Keratinocyte (primary cell): ENCODE data around the gene SEMA7A. TPM values are rescaled to one million over a fixed set of nuclear protein-coding genes. Genes with fewer than 3 reads are reported as not detected.
A peak's percentile ranks its signal among the peaks of the same experiment; 100 is the strongest.

Source experiments
- DNase-seq: peaks from one replicate; pipeline ENCODE4 v3.0.0-alpha.2; 2011; ENCODE audit warnings: low read depth, missing footprints, low spot score
- FAIRE-seq: peaks from 2 replicates; lab custom pipeline; 2011; peaks lifted over from hg19 to GRCh38; lab: Jason Lieb, UNC
- H2AFZ ChIP-seq: 2 replicates; pipeline ENCODE4 v1.6.0; 2012; ENCODE audit warnings: low read length, control low read depth, inconsistent platforms; ENCODE audit not compliant: control insufficient read depth
- H3K27ac ChIP-seq: 2 replicates; pipeline ENCODE4 v1.5.1; 2011; ENCODE audit warnings: low read length; ENCODE audit not compliant: control insufficient read depth, insufficient read depth
- H3K27me3 ChIP-seq: 3 replicates; pipeline ENCODE4 v1.6.0; 2011; ENCODE audit warnings: low read length; ENCODE audit not compliant: control insufficient read depth, insufficient read depth; ENCODE audit errors: extremely low read depth
- H3K36me3 ChIP-seq, 2 experiments: 2 replicates in 1 of 2; 3 replicates in 1 of 2; pipeline ENCODE4 v1.5.1; 2011; ENCODE audit warnings: low read length in 2 of 2, mild to moderate bottlenecking in 1 of 2; ENCODE audit not compliant: control insufficient read depth in 2 of 2, insufficient read depth in 2 of 2; ENCODE audit errors: extremely low read depth in 1 of 2
- H3K4me1 ChIP-seq: 3 replicates; pipeline ENCODE4 v1.5.1; 2011; ENCODE audit warnings: low read length; ENCODE audit not compliant: control insufficient read depth, insufficient read depth; ENCODE audit errors: extremely low read depth
- H3K4me2 ChIP-seq: 3 replicates; pipeline ENCODE4 v1.6.0; 2011; ENCODE audit warnings: low read depth, low read length; ENCODE audit not compliant: control insufficient read depth, insufficient read depth; ENCODE audit errors: extremely low read depth
- H3K4me3 ChIP-seq, 3 experiments: fragments of 200-600 bp in 1 of 3; sonication (generic) in 1 of 3; 2 replicates in 2 of 3; 3 replicates in 1 of 3; pipeline ENCODE4 v1.5.1; 2011 to 2016; ENCODE audit warnings: low read length in 3 of 3, mild to moderate bottlenecking in 3 of 3, control low read depth in 2 of 3, inconsistent platforms in 1 of 3, low read depth in 1 of 3, mixed read lengths in 1 of 3, mixed run types in 1 of 3, moderate library complexity in 1 of 3; ENCODE audit not compliant: control insufficient read depth in 2 of 3, insufficient read depth in 2 of 3; ENCODE audit errors: extremely low read depth in 1 of 3
- H3K79me2 ChIP-seq: 2 replicates; pipeline ENCODE4 v1.6.0; 2012; ENCODE audit warnings: low read length; ENCODE audit not compliant: control insufficient read depth, insufficient read depth
- H3K9ac ChIP-seq: 3 replicates; pipeline ENCODE4 v1.6.0; 2011; ENCODE audit warnings: low read length; ENCODE audit not compliant: control insufficient read depth, insufficient read depth; ENCODE audit errors: extremely low read depth
- H3K9me1 ChIP-seq: 3 replicates; pipeline ENCODE4 v1.6.0; 2011; ENCODE audit warnings: low read length; ENCODE audit not compliant: control insufficient read depth, insufficient read depth; ENCODE audit errors: extremely low read depth
- H3K9me3 ChIP-seq: 2 replicates; pipeline ENCODE4 v1.5.1; 2012; ENCODE audit warnings: low read depth, low read length; ENCODE audit not compliant: control insufficient read depth
- H4K20me1 ChIP-seq: 3 replicates; pipeline ENCODE4 v1.6.0; 2011; ENCODE audit warnings: low read length; ENCODE audit not compliant: control insufficient read depth, insufficient read depth; ENCODE audit errors: extremely low read depth
- CTCF ChIP-seq, 3 experiments: IDR thresholded peaks in 1 of 3; conservative IDR thresholded peaks in 1 of 3; optimal IDR thresholded peaks in 1 of 3; 2 replicates in 2 of 3; 3 replicates in 1 of 3; pipeline versions ENCODE3 to v1.5.1; 2011; ENCODE audit warnings: low read length in 3 of 3, mild to moderate bottlenecking in 3 of 3, moderate library complexity in 2 of 3, control low read depth in 1 of 3, inconsistent platforms in 1 of 3; ENCODE audit not compliant: insufficient read depth in 2 of 3; ENCODE audit errors: extremely low read depth in 1 of 3
- EZH2 ChIP-seq: IDR thresholded peaks from one replicate; pipeline ENCODE4 v1.6.1; 2012; ENCODE audit warnings: inconsistent platforms, mild to moderate bottlenecking, low read length, moderate library complexity
- dilution Hi-C: fragments of 300-500 bp; cut with MboI; formaldehyde crosslinking; loops from one replicate; pipeline ENCODE4 v1.7.0; 2020; ENCODE audit warnings: low sequenced_read_pairs; ENCODE audit not compliant: extremely low pct_ligation_motif_present
- polyA plus RNA-seq, 5 experiments: library from polyadenylated mRNA; depleted of rRNA in 3 of 5; stranded (reverse) in 3 of 5; stranded (forward) in 1 of 5; unstranded in 1 of 5; fragments of >200 nt; gene quantifications; 1 replicate in 1 of 5; 2 replicates in 3 of 5; 3 replicates in 1 of 5; pipeline versions ENCODE4 v1.2.1 to v1.2.3, GENCODE V29; 2011 to 2012; ENCODE audit warnings: missing spikeins in 2 of 5, low read depth in 1 of 5, low replicate concordance in 1 of 5

Gene SEMA7A
- polyA plus RNA-seq, 1 donor (not counting 4 experiments of a cell fraction or from before 2014, with no cell fraction given): 8.0 TPM

GRCh38 chr15:74463634-74464033 is 29.9 kb upstream of the SEMA7A start:
- no peak for TF ChIP-seq CTCF (optimal IDR thresholded peaks at IDR 0.05 in 1 of 3, IDR thresholded peaks at IDR 0.05 in 1 of 3, conservative IDR thresholded peaks at IDR 0.05 in 1 of 3; ENCODE audit: extremely low read depth in 1 of 3, insufficient read depth in 2 of 3, low read length in 3 of 3)
- no peak for TF ChIP-seq EZH2
- Histone ChIP-seq H3K4me1 (peaks cover 11% of the 10 kb centered on the region), H3K9ac (no peak overlapping the region), H3K36me3 (no peaks in the 10 kb centered on the region), H3K4me2 (no peak overlapping the region), H3K9me3 (no peaks in the 10 kb centered on the region), H3K27me3 (no peaks in the 10 kb centered on the region), H4K20me1 (no peaks in the 10 kb centered on the region), H2AFZ (no peak overlapping the region), H3K27ac (no peak overlapping the region), H3K79me2 (peaks cover 16% of the 10 kb centered on the region), H3K4me3 (no peak overlapping the region), H3K9me1 (no peaks in the 10 kb centered on the region)
- DNase-seq (no peak), FAIRE-seq (no peak)
- dilution Hi-C loops: no loop called here

- no peak for FAIRE-seq
- Histone ChIP-seq H4K20me1 (no peaks in the 10 kb centered on the region), H3K9ac (peak overlapping the region; percentile 86), H3K4me2 (peak overlapping the region; percentile 79), H3K9me3 (no peaks in the 10 kb centered on the region), H3K79me2 (peaks cover 16% of the 10 kb centered on the region), H2AFZ (peak overlapping the region; percentile 98), H3K27ac (peak overlapping the region; percentile 1), H3K4me1 (peaks cover 11% of the 10 kb centered on the region), H3K4me3 (peak overlapping the region; percentile 69 to 88 (median 85)), H3K9me1 (no peaks in the 10 kb centered on the region), H3K27me3 (no peaks in the 10 kb centered on the region), H3K36me3 (peaks cover 0 to 2% of the 10 kb centered on the region in 2 experiments)
- no peak for TF ChIP-seq CTCF (optimal IDR thresholded peaks at IDR 0.05 in 1 of 3, IDR thresholded peaks at IDR 0.05 in 1 of 3, conservative IDR thresholded peaks at IDR 0.05 in 1 of 3; ENCODE audit: extremely low read depth in 1 of 3, insufficient read depth in 2 of 3, low read length in 3 of 3)
- TF ChIP-seq EZH2: no peak
- no peak for DNase-seq
- dilution Hi-C loops: no loop called here
Observed at GRCh38 chr15:74461847-74462511, 28.2 kb upstream of the SEMA7A start.
